Uterus (tissue), 4 donors: ENCODE data around the gene VSTM2L. TPM values are rescaled to one million over a fixed set of nuclear protein-coding genes. Genes with fewer than 3 reads are reported as not detected.

ENCODE experiments used
- DNase-seq, 2 donors: peaks; one replicate each; pipeline ENCODE4 v3.0.0-alpha.2; 2019 to 2020
- H3K27ac ChIP-seq, 2 donors: fragments of 200-600 bp; sonication (generic); 1 replicate in 1 of 2; 2 replicates in 1 of 2; pipeline ENCODE4 v1.5.1; 2016 to 2018
- H3K27me3 ChIP-seq, 2 donors: fragments of 200-600 bp; sonication (generic); one replicate each; pipeline ENCODE4 v1.5.1; 2018 to 2019; ENCODE audit warnings: control low read depth in 1 of 2
- H3K36me3 ChIP-seq, 2 donors: fragments of 200-600 bp; sonication (generic); one replicate each; pipeline ENCODE4 v1.5.1; 2019; ENCODE audit warnings: control low read depth in 1 of 2
- H3K4me1 ChIP-seq, 2 donors: fragments of 200-600 bp; sonication (generic); one replicate each; pipeline ENCODE4 v1.5.1; 2018 to 2019; ENCODE audit warnings: control low read depth in 1 of 2
- H3K4me3 ChIP-seq, 2 donors: fragments of 200-600 bp; sonication (generic); 1 replicate in 1 of 2; 2 replicates in 1 of 2; pipeline ENCODE4 v1.5.1; 2018 to 2019; ENCODE audit warnings: mild to moderate bottlenecking in 1 of 2
- H3K9me3 ChIP-seq, 2 donors: fragments of 200-600 bp; sonication (generic); one replicate each; pipeline ENCODE4 v1.5.1; 2019; ENCODE audit warnings: control low read depth in 1 of 2
- CTCF ChIP-seq, 4 experiments: fragments of 200-600 bp in 2 of 4; fragments of 450-650 bp in 2 of 4; sonication (generic) in 2 of 4; IDR thresholded peaks; one replicate each; pipeline ENCODE4 v1.5.1; 2016 to 2019; ENCODE audit warnings: antibody characterized with exemption in 4 of 4, mild to moderate bottlenecking in 2 of 4, moderate library complexity in 1 of 4
- POLR2A ChIP-seq, 2 donors: fragments of 450-650 bp; IDR thresholded peaks; one replicate each; pipeline ENCODE4 v1.6.1; 2016; ENCODE audit warnings: antibody characterized with exemption in 2 of 2, mild to moderate bottlenecking in 1 of 2, moderate library complexity in 1 of 2
- intact Hi-C: fragments of 100-400 bp; cut with DNase I; formaldehyde crosslinking; loops from one replicate; pipeline ENCODE4 v1.15.1; 2023; ENCODE audit warnings: low total_unique reads
- total RNA-seq, 4 donors: library from RNA; depleted of rRNA in 3 of 4; stranded (reverse); fragments of >200 nt in 3 of 4; gene quantifications; one replicate each; pipeline versions ENCODE4 v1.1.0 to v1.2.4, GENCODE V29; 2014 to 2023
- donor health status: DM: yes; HTN: yes; CAD: no.

The VSTM2L gene
- total RNA-seq, 4 donors from 2014 or later = 0.29 to 5.7 (median 0.73) TPM

- H3K36me3 ChIP-seq = no peaks in the 10 kb centered on the region
- intact Hi-C loops = no loop called here
- no peaks in the 10 kb centered on the region for H3K4me1 ChIP-seq
- no peaks in the 10 kb centered on the region for H3K9me3 ChIP-seq
- no peak overlapping the region for H3K4me3 ChIP-seq
- TF ChIP-seq CTCF (IDR thresholded peaks at IDR 0.05) = no peak
- TF ChIP-seq POLR2A (IDR thresholded peaks at IDR 0.05) = no peak
- no peak for DNase-seq
- H3K27me3 ChIP-seq = no peaks in the 10 kb centered on the region
- H3K27ac ChIP-seq = no peak overlapping the region
Measured at GRCh38 chr20:37981568-37981967, 78.6 kb downstream of the VSTM2L start.

GRCh38 chr20:37983286-37983685, 80.4 kb downstream of the VSTM2L start:
- no peaks in the 10 kb centered on the region for H3K4me1 ChIP-seq
- H3K36me3 ChIP-seq = no peaks in the 10 kb centered on the region
- H3K27ac ChIP-seq = no peak overlapping the region
- no peaks in the 10 kb centered on the region for H3K27me3 ChIP-seq
- H3K4me3 ChIP-seq = no peak overlapping the region
- intact Hi-C loops = no loop called here
- DNase-seq = no peak
- H3K9me3 ChIP-seq = no peaks in the 10 kb centered on the region
- TF ChIP-seq POLR2A (IDR thresholded peaks at IDR 0.05) = no peak

GRCh38 chr20:37984018-37984785, 81.3 kb downstream of the VSTM2L start:
- Histone ChIP-seq H3K27me3 (no peaks in the 10 kb centered on the region), H3K4me3 (no peak overlapping the region), H3K27ac (no peak overlapping the region), H3K4me1 (no peaks in the 10 kb centered on the region), H3K36me3 (no peaks in the 10 kb centered on the region), H3K9me3 (no peaks in the 10 kb centered on the region)
- TF ChIP-seq POLR2A (IDR thresholded peaks at IDR 0.05) = no peak
- no peak for TF ChIP-seq CTCF (IDR thresholded peaks at IDR 0.05)
- intact Hi-C loops = no loop called here
- peak in 1 of 2 donors; percentile 19 for DNase-seq

- H3K4me1 ChIP-seq = no peaks in the 10 kb centered on the region
- intact Hi-C loops = no loop called here
- no peaks in the 10 kb centered on the region for H3K27me3 ChIP-seq
- no peaks in the 10 kb centered on the region for H3K36me3 ChIP-seq
- H3K27ac ChIP-seq = no peak overlapping the region
- DNase-seq = no peak
- no peak overlapping the region for H3K4me3 ChIP-seq
- no peak for TF ChIP-seq POLR2A (IDR thresholded peaks at IDR 0.05)
- no peak for TF ChIP-seq CTCF (IDR thresholded peaks at IDR 0.05)
- H3K9me3 ChIP-seq = no peaks in the 10 kb centered on the region
Measured at GRCh38 chr20:37986044-37986858, 83.3 kb downstream of the VSTM2L start.

GRCh38 chr20:37986873-37987601, 84.1 kb downstream of the VSTM2L start:
- H3K27me3 ChIP-seq = no peaks in the 10 kb centered on the region
- no peak overlapping the region for H3K27ac ChIP-seq
- DNase-seq = peak in 1 of 2 donors; percentile 23
- H3K36me3 ChIP-seq = no peaks in the 10 kb centered on the region
- no peaks in the 10 kb centered on the region for H3K4me1 ChIP-seq
- intact Hi-C loops = no loop called here
- no peaks in the 10 kb centered on the region for H3K9me3 ChIP-seq
- TF ChIP-seq CTCF (IDR thresholded peaks at IDR 0.05) (no peak), POLR2A (IDR thresholded peaks at IDR 0.05) (no peak)
- H3K4me3 ChIP-seq = no peak overlapping the region
